UCSD-AML1 (cell line): ENCODE data around the gene PSMC2.
"Not testable (repeated sequence)": the region's sequence is repeated elsewhere in the genome, so short reads cannot be mapped to it uniquely, and the experiment has no call there.

Experiments
- DNase-seq: peaks from one replicate; lab custom pipeline; 2025; ENCODE audit not compliant: unreplicated experiment; lab: John Stamatoyannopoulos, UW

PSMC2 gene

DNA sequence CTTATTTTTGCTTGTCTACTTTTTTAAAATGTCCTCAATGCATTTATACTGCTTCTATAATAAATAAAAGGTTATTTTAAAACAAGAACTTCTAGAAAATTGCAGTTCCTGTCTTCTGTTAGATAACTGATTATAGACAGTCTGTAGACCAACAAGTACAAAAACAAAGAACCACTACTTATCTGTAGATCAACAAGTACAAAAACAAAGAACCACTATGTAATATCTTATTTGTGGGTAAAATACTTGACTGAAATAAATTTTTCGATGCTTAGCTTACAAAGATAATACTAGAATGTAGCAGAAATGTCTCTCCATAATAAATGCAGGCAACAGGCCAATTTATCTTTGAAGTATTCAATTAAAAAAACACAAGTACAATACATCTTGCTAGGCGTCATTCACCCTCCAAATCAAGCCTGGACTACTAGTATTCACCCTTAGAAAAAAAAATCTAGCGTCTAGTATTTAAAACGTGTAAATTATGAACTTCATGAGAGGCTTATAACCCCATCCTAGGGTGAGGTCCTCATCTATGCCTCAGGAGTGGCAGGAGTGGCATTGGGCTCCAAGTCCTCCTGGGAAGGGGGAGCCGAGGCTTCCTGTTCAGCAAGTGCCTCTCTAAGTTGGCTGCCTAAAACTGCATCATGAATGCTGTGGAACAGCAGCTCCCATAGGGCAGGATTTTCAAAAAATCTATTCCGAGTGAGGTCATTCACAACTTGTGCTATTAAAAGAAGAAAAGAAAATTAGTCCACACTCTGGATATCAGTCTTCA, 26.6 kb downstream of the PSMC2 start:
- DNase-seq: no peak

DNA sequence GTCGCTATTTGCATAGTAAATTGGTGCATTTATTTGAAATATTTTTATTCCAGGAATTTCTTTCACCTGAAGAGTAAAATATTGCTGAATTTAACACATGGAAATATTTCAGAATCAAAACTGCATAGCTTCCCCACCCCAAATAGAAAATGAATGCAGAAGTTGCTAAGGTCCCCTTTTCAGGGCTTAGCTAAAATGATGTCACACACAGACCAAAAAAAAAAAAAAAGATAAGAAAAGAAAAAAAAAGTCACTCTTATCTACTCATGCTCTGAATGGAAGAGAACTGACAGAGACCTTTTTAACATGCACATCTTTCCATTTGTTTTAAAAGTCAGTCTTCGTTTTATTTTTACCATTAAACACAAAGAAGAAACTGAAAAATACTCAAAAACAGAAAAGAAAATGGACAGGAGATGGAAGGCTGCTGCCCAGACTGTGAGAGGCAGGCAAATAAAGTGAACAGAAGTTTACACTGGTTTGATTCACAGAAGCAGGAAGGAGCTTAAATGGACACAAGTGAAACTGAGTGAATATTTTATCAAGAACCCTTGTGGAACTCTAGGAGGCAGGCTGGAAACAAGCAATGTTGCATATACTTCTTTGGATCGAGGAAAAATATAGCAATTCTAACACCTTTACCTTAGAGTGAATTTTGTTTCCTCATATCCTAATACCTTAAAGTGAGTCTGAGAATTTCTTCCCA, 32.0 kb downstream of the PSMC2 start:
- DNase-seq: no peak

DNA sequence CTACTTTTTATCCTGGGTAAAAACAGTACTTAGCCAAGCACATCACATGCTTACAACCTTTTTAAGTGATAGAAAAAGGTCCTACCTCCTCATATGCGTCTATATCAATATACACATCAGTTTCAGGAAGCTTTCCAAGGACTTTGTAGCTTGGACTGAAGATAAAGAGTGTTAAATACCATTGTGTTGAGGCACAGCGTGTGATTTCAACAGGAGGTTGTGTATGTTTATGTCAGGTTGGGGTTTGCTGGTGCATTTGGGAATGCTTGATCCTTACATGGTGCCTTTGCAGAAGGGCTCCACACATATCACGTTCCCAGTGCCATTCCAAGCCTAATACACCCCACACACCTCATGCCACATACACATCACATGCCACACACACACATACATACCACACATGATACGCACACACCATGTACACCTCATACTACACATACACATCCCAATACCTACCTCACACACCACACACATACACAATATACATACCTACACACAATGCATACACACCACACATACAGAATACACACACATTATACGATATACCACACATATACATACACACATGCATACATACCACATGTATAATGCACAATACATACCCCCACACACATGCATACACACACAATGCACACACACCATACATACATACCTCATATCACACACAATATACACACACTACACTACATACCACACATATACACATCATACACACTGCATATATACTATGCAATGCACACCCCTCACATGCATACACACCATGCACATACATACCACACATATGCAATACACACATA, 33.1 kb downstream of the PSMC2 start:
- no peak for DNase-seq

DNA sequence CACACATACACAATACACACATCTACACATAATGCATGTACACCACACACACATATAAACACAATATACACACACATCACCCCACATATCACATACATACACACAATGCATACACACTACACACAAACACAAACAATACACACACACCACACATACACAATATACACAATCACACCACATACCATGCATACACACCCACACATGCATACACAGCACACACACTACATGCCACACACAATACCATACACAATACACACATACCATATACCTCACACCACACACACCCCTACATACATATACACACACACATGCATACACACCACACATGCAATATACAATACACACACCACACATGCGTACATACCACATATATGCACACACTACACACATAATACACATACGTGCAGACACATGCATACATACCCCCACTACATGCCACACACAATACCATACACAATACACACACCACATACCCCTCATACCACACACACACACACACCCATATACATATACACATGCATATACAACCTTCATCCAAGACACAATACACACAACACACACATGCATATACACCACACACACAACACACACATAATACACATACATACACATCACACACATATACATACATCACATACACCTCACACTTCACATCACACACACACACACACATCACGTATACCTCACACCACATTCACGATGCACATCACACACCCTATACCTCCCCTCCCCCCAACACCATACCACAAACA, 34.0 kb downstream of the PSMC2 start:
- DNase-seq: no peak

DNA sequence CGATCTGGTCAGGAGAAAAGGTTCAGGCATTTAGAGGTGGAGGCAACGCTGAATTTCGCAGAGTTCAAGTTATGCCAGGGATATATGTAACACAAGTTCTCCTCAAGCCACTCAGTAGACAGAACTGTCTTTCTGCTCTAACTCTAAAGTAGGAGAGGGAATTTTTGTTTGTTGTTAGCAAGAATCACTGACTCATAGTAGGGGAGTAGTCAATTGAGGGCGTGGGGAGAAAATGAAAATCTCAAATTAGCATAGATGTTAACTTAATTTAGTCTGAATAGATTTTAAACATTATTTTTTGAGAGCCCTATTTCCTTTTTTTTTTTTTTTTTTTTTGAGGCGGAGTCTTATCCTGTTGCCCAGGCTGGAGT, 34.6 kb downstream of the PSMC2 start:
- DNase-seq: no peak

DNA sequence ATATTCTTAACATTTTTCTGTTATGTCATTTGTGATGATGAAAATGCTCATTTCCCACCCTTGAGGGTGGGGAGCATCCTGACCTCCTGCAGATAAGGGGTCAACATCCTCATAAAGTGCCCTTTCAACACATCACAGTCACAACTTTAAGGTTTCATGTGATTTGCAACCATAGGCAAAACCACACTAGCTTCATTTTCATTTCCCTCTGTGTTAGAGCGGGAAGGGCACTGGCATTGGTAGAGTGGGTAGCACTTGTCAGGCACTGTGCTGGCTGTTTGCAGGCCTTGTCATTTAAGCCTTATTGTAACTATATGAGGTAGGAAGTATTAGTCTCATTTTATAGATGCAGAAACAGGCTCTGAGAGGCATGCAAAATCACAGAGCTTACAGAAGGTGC, 39.8 kb downstream of the PSMC2 start:
- DNase-seq: no peak

DNA sequence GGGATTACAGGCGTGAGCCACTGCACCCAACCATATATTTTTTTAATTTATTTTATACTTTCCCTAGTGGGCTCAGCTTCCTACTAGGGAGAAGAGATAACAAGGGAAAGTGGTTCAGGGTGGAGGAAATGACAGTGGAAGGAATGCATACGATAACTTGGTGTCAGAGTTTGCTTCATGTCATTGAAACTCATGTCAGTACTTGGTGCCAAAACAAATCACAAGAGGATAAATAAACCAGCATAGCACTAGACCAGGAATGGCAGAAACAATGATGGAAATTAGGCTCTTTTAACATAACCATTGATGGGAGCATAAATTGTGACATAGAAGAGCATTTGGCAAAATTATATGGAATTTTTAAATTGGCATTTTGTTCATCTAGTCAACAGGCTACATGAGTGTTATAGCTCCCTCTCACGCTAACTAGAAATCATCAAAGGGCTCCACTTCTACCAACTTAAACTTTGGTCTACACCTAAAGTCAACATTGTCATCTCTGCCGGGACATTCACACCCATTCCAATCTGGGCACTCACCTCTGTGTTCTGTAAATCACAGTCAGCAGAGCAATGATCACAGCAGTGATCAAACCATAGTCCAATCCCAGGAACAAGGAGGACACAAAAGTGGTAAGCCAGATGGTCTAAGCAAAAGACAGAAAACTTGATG, 41.2 kb downstream of the PSMC2 start:
- no peak for DNase-seq

DNA sequence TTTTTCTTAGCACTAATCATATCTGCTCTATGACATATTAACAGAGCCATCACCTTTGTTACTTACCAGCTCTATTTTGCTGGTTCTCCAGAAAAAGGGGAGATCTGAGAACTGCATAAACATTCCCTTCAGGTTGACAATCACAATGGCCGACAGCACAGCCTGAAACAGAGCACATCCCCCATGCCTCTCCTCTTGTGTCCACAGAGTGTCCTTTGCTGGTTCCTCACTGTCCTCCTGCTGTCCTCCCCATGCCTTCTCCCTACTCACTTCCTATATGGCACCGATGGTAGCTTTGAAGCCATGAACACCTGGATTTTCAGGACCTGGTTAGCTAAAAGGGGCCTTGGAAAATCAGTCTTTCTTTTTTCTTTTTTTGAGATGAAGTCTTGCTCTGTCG, 41.8 kb downstream of the PSMC2 start:
- DNase-seq: no peak

DNA sequence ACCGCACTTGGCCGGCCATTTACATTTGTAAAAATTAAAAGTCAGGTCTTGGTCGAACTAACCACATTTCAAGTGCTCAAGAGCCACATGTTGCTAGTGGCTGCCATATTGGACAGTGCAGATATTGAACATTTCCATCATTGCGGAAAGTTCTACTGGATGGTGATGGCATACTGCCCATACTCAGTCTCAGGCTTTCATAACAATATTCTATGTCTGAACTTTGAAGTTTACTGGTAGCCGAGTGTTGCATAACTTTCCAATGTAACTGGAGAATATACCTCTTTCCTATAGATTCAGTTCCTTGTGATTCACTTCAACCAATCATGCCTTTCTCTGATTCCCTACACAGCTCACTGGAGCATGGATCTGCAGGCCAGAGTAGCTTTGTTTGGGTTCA, 43.7 kb downstream of the PSMC2 start:
- DNase-seq: no peak

DNA sequence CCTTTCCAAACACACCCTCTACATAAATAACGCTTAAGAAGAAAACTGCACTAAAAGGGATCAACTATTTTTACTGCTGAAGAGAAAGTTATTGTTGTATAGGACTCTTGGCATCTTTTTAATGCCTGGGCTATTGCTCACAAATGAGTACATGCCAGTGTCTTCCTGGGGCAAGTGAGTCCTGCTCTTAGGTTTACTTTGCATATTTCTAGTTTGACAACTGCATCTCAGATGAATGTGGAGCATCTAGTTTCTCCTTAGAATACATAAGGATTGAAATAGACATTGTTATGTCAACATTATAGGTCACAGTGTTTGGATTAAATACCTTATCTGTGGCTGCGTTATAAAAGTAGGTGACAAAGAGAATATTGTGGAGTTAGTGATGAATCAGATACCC, 44.5 kb downstream of the PSMC2 start:
- no peak for DNase-seq

DNA sequence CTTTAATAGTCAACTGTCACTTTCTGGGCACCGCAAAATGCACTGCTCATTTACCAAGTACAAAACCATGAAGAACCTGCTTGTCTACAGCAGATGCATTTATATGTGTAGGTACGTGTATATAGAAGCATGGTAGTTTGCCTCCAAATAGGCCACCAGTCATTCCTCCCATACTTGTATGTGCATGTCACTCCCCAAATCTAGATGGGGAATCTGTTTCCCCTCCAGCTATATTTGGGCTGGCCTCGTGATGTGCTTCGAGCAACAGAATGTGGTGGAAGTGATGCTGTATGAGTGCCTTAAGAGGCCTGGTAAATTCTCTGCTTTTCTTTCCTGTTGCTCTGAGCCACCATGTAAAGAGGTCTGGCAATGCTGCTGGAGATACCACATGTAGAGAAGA, 47.1 kb downstream of the PSMC2 start:
- no peak for DNase-seq

DNA sequence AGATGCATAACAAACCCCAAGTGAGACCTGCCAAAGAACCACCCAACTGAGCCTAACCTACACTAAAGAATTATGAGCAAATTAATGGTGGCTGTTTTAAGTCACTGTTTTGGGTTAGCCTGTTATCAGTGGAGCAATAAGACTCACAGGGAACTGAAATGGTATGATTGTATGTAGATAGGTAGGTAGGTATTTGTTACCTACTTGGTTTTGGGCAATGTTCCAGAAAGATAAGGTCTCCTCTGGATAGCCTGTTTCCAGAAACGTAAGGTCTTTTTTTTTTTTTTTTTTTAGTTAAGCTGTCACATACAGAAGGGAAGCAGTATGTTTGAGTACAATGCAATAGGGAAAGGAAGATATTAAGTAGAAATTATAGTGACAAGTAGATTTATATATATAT, 47.6 kb downstream of the PSMC2 start:
- DNase-seq: no peak

DNA sequence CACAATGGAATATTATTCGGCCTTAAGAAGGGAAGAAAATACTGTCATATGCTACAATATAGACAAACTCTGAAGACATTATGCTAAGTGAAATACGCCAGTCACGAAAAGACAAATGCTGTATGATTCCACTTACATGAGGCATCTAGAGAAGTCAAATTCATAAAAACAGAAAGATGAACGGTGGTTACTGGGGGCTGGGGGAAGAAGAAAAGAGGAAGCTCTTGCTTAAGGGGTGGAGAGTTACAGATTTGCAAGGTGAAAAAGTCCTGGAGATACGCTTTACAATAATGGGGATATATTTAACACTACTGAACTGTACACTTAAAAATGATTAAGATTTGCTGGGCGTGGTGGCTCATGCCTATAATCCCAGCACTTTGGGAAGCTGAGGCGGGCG, 49.0 kb downstream of the PSMC2 start:
- DNase-seq: no peak

DNA sequence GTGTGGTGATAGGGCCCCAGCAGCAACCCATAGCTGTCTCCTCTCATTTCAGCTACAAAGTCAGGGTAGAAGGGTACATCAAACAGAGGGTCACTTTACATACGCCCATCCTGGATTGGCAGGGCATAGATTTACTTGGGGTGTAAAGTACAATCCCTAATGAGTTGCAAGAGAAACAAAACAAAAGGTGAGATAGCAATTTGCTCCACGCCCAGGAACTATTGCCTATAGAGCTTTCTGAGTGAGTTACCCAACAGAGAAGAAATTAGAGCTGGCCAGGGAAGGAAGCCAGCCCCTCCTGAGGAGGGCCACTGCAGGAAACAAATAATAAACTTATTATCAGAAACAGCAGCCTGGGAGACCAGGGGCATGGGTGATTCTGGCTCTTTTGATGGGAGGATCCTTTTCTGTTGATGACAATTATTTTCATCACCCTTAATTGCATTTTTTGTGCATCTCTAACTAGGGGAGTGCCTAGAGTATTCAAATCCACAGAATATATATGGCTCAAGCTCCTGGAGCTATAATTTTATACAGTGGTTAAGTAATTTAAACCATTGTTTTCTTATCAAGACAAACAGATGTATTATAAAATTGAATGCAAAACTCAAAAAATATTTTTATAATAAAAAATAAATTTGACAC, 51.2 kb downstream of the PSMC2 start:
- no peak for DNase-seq

DNA sequence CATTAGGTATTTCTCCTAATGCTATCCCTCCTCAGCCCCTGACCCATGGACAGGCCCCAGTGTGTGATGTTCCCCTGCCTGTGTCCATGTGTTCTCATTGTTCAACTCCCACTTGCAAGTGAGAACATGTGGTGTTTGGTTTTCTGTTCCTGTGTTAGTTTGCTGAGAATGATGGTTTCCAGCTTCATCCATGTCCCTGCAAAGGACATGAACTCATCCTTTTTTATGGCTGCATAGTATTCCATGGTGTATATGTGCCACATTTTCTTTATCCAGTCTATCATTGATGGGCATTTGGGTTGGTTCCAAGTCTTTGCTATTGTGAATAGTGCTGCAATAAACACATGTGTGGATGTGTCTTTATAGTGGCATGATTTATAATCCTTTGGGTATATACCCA, 52.2 kb downstream of the PSMC2 start:
- DNase-seq: not testable (repeated sequence)

DNA sequence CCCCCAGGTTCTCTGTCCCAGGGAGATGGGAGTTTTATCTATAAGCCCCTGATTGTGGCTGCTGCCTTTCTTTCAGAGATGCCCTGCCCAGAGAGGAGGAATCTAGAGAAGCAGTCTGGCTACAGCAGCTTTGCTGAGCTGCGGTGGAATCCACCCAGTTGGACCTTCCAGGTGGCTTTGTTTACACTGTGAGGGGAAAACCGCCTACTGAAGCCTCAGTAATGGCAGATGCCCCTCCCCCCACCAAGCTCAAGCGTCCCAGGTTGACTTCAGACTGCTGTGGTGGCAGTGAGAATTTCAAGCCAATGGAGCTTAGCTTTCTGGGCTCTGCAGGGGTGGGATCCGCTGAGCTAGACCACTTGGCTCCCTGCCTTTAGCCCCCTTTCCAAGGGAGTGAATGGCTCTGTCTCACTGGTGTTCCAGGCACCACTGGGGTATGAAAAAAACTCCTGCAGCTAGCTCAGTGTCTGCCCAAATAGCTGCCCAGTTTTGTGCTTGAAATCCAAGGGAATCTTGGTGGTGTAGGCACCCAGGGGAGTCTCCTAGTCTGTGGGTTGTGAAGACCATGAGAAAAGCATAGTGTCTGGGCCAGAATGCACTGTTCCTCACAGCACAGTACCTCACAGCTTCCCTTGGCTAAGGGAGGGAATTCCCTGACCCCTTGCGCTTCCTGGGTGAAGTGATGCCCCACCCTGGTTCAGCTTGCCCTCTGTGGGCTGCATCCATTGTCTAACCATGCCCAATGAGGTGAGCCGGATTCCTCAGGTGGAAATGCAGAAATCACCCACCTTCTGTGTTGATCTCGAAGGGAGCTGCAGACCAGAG, 58.6 kb downstream of the PSMC2 start:
- not testable (repeated sequence) for DNase-seq

DNA sequence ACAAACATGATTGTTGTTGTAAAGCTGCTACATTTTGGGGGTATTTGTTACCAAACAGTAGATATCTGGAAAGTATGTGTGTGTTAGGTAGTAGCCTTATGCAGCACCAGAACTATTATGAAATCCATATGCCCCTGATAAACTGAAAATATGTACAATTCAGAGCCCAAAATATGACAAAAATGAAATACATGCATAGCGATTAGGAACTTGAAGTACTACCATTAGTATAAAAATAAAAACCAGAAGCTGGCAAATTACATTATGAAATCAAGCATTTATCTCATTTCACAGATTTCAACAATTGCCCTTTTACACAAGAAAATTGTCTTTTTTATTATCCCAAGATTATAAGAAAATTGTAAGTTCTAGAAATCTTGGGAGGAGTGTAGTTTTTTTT, 64.7 kb downstream of the PSMC2 start:
- DNase-seq: no peak

DNA sequence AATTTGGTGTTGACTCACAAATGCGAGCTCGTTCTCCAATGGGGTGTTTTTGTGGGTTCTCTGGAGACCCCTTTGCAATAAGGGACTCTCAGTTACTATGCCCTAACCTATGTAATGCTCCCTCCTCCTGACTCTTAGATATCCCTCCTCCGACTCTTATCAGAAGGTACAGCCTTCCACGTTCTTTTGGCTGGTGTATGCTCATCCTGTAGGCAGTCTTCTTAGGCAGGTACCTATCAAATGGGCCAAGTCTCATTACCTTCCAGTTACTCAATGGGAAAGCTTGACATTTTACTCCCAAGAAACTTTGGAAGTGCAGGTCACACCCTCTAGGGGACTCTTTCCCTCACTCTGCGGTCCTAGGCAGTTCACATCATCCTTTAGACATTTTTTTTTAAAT, 66.0 kb downstream of the PSMC2 start:
- DNase-seq: no peak

DNA sequence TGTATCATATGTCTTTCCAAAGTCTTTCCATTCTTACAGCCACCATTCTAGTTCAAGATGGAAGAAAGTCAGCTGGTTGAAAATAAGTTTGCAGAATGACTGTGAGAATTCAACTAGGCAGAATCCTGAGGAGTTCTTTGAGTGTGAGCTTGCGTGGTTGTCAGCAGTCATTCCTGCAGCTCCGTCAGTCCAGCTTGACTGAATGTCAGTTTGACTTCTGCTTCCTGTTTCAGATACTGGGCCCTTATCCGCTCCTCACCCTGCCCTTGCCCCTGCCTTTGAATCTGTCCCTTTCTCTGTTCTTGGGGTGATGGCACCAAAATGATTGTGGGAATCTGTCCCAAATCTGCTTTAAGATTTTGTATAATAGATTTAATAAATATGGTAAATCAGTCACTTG, 70.8 kb downstream of the PSMC2 start:
- DNase-seq: no peak
